Measurements from ENCODE around the gene MYO9B. TPM values are rescaled to one million over a fixed set of nuclear protein-coding genes. Genes with fewer than 3 reads are reported as not detected.

MYO9B gene
- total and polyA plus RNA-seq, 5 experiments from 2014 or later, result 3.3 to 171 (median 22.3) TPM

DNA sequence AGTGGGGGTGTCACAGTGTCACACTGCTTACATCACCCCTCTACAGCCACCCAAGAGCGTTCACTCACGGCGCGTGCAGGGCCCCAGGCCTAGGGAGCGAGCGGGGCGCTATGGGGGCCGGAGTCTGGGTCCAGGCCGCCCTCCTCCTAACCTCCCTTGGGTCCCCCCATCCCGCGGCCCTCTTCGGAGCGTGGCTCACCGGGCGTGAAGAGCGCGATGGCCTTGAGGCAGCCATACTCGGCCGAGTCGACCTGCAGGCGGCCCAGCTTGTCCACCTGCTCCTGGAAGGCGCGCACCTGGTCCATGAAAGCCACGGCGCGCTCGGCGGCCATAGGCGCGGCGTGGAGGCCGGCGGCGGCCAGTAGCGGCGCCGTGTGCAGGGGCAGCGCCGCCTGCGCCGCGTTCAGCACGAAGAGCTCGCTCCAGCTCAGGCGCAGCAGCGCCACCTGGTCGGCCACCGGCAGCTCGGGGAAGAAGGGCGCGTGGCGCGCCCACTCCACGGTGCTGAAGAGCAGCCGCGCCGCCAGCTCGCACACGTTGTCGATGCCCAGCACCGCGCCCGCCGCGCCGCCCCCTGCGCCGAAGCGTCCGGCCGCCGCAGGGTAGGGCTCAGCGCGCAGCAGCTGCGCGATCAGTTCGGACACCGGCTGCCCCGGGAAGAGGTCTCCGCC lies 159.9 kb downstream of the MYO9B start:
- H3K4me1 Mint-ChIP-seq, result peaks cover 7 to 15% (median 14%) of the 10 kb centered on the region in 4 donors
- H3K27me3 Mint-ChIP-seq, result no peaks in the 10 kb centered on the region
- H3K9me3 Mint-ChIP-seq, result no peaks in the 10 kb centered on the region
- peak overlapping the region; percentile 67 to 88 (median 80) for H3K4me3 Mint-ChIP-seq
- peak overlapping the region in 2 of 10 donors; percentile 27 to 74 for H3K27ac Mint-ChIP-seq
- ATAC-seq (peak; percentile 94 to 97), DNase-seq (peak; percentile 58 to 85 (median 72))
- H3K36me3 Mint-ChIP-seq, result peaks cover 0 to 11% (median 0%) of the 10 kb centered on the region in 3 donors
- POLR2A ChIA-PET, result interaction anchor here (0.5 to 2.6 kb wide), 10 partner anchors 9 to 161 kb away, joined by 3 to 30 read pairs (median 8); partner anchors contain the start of genes BABAM1, MYO9B, NR2F6 and OCEL1

- POLR2A ChIA-PET, result interaction anchor here (0.6 to 2.6 kb wide), 11 partner anchors 9 to 180 kb away, joined by 3 to 30 read pairs (median 6); partner anchors contain the start of genes BABAM1, MYO9B, NR2F6 and OCEL1
- ATAC-seq, result peak in 1 of 2 donors; percentile 46
- Mint-ChIP-seq H3K27ac (peak overlapping the region in 1 of 10 donors; percentile 36), H3K36me3 (peaks cover 0 to 7% (median 0%) of the 10 kb centered on the region in 3 donors), H3K4me1 (peaks cover 9 to 15% (median 14%) of the 10 kb centered on the region in 4 donors), H3K9me3 (no peaks in the 10 kb centered on the region), H3K27me3 (no peaks in the 10 kb centered on the region), H3K4me3 (peak overlapping the region in 9 of 10 donors; percentile 22 to 88 (median 50))
- DNase-seq, result peak in 1 of 10 donors; percentile 23
These were observed 160.6 kb downstream of the MYO9B start for GRCh38 chr19:17235971-17236777.

DNA sequence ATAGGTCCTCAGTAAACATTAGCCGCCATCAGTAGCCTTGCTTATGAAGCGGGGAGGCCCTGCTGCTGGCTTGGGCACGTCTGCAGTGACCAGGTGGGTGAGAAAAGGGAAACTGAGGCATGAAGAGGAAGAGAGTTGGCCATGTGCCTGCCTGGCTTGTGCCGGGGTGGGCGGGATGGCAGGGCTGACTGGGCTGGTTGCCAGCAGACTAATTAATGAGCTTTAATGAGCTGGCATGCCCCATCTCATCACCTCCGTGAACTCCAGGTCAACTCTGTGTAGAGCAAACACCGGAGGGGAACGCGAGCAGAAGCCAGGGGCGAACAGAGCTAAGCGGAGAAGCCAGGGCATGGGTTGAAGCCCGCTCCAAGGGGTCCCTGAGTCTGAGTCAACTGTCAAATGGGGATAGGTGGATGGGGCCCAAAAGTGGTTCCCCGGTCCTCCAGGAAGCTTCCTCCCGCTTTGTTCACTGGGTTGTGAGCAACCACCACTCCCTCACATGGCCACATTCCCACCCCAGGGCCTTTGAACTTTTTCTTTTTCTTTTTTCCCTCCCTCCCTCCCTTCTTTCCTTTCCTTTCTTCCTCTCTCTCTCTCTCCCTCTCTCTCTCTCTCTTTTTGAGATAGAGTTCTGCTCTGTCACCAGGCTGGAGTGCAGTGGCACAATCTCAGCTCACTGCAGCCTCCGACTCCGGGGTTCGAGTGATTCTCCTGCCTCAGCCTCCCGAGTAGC lies 161.4 kb downstream of the MYO9B start:
- Mint-ChIP-seq H3K4me1 (peaks cover 9 to 15% (median 14%) of the 10 kb centered on the region in 4 donors), H3K27me3 (no peaks in the 10 kb centered on the region), H3K27ac (peak overlapping the region in 1 of 10 donors; percentile 65), H3K4me3 (peak overlapping the region in 6 of 10 donors; percentile 3 to 78 (median 61)), H3K36me3 (peaks cover 0 to 5% (median 0%) of the 10 kb centered on the region in 3 donors), H3K9me3 (no peaks in the 10 kb centered on the region)
- POLR2A ChIA-PET, result interaction anchor here (1.0 to 1.9 kb wide), 2 partner anchors 53 to 181 kb away, joined by 3 to 24 read pairs; no protein-coding TSS in a partner anchor
- DNase-seq (no peak), ATAC-seq (no peak)

- peaks cover 9 to 19% (median 13%) of the 10 kb centered on the region in 4 donors for H3K4me1 Mint-ChIP-seq
- peak overlapping the region in 1 of 10 donors; percentile 11 for H3K27ac Mint-ChIP-seq
- H3K27me3 Mint-ChIP-seq, result no peaks in the 10 kb centered on the region
- POLR2A ChIA-PET, result interaction anchor here (0.5 kb wide), 1 partner anchor 472 kb away, joined by 3 read pairs; no protein-coding TSS in a partner anchor
- H3K9me3 Mint-ChIP-seq, result no peaks in the 10 kb centered on the region
- DNase-seq (no peak), ATAC-seq (no peak)
- H3K4me3 Mint-ChIP-seq, result peak overlapping the region in 5 of 10 donors; percentile 26 to 75 (median 52)
- no peaks in the 10 kb centered on the region for H3K36me3 Mint-ChIP-seq
These were observed 162.4 kb downstream of the MYO9B start for GRCh38 chr19:17237747-17238706.

GRCh38 chr19:17240062-17240752 lies 164.6 kb downstream of the MYO9B start:
- Mint-ChIP-seq H3K27me3 (no peaks in the 10 kb centered on the region), H3K36me3 (no peaks in the 10 kb centered on the region), H3K4me3 (no peak overlapping the region), H3K27ac (peak overlapping the region in 1 of 10 donors; percentile 32), H3K9me3 (no peaks in the 10 kb centered on the region), H3K4me1 (peaks cover 0 to 6% (median 4%) of the 10 kb centered on the region in 4 donors)
- POLR2A ChIA-PET, result interaction anchor here (0.5 kb wide), 1 partner anchor 119 kb away, joined by 3 read pairs; no protein-coding TSS in a partner anchor
- ATAC-seq (no peak), DNase-seq (no peak)

- Mint-ChIP-seq H3K4me1 (peaks cover 0 to 6% (median 4%) of the 10 kb centered on the region in 4 donors), H3K36me3 (no peaks in the 10 kb centered on the region), H3K4me3 (peak overlapping the region in 1 of 10 donors; percentile 14), H3K27me3 (no peaks in the 10 kb centered on the region), H3K9me3 (no peaks in the 10 kb centered on the region), H3K27ac (peak overlapping the region in 2 of 10 donors; percentile 32 to 76)
- ATAC-seq (no peak), DNase-seq (no peak)
- POLR2A ChIA-PET, result interaction anchor here (0.5 kb wide), 1 partner anchor 118 kb away, joined by 3 read pairs; no protein-coding TSS in a partner anchor
These were observed 165.3 kb downstream of the MYO9B start for GRCh38 chr19:17240826-17241399.

DNA sequence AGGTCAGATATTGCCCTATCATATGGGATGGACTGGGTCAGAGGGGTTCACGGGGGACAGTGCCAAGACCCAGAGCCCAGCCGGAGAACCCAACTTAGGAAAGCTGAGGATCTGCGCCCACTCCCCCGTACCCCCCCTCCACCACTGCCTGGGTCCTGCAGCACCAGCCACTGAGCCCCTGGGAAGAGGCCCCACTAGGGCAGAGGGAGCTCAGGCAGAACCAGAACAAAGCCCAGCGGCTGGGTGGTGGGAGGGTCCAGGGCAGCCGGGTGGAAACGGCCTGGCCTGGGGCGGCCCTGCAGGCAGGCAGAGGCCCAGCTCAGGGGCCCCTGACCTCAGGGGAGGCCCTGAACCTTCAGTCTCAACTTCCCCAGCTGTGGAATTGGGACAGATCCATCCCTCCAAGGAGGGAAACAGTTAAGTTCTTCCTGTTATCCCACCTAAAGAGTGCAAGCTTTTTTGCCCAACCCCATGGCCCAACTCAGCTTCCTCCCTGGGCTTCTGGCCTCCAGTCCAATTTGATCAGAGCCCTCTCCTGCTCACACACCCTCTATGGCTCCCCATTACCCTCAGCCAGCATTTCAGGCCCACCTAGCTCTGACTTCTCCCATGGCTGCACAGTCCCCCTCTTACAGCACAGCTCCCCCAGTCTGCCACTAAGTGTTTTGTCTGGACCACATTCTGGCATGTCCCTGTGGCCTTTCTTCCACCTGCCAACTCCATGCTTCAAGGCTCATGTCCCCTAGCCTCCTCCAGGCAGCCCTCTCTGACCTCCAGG lies 167.0 kb downstream of the MYO9B start:
- peaks cover 4 to 20% (median 9%) of the 10 kb centered on the region in 4 donors for H3K4me1 Mint-ChIP-seq
- peaks cover 0 to 4% (median 0%) of the 10 kb centered on the region in 5 donors for H3K27me3 Mint-ChIP-seq
- no peak for DNase-seq
- ATAC-seq, result no peak
- H3K36me3 Mint-ChIP-seq, result no peaks in the 10 kb centered on the region
- peak overlapping the region in 5 of 10 donors; percentile 19 to 86 (median 62) for H3K27ac Mint-ChIP-seq
- no peaks in the 10 kb centered on the region for H3K9me3 Mint-ChIP-seq
- peak overlapping the region in 2 of 10 donors; percentile 42 to 78 for H3K4me3 Mint-ChIP-seq
- POLR2A ChIA-PET, result interaction anchor here (0.6 to 1.2 kb wide), 4 partner anchors 16 to 145 kb away, joined by 3 to 6 read pairs (median 4); partner anchors contain the start of genes BABAM1 and OCEL1

DNA sequence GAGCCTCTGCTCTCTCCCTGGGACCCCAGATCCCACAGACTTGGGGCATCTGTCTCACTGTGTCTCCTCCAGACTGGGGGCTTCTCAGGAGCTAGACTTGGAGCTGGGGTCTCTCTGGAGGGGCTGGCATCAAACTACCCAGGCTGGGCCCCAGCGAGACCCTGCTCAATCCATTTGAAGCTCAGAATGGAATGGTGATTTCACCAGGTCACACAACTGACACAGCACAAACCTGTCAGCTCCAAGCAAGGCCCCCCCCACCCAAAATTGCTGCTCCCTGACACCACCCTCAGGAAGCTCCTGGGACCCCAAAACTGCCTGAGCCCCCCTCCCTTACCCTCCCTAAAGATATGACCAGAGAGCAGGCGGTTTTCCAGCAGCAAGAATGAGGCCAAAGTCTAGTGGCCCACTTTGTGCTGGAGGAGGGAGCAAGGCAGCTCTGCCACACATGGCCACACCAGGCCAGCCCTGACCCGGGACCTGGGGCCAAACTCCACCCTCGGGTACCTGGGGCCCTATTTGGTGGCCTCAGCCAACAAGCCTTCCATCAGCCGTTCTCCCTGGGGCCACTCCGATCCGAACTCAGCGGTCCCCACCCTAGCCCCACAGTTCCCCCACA lies 167.7 kb downstream of the MYO9B start:
- H3K27me3 Mint-ChIP-seq, result peaks cover 0 to 4% (median 0%) of the 10 kb centered on the region in 5 donors
- no peak for DNase-seq
- peaks cover 4 to 20% (median 9%) of the 10 kb centered on the region in 4 donors for H3K4me1 Mint-ChIP-seq
- no peak for ATAC-seq
- H3K4me3 Mint-ChIP-seq, result peak overlapping the region in 9 of 10 donors; percentile 18 to 78 (median 37)
- no peaks in the 10 kb centered on the region for H3K9me3 Mint-ChIP-seq
- H3K27ac Mint-ChIP-seq, result peak overlapping the region in 3 of 10 donors; percentile 19 to 86 (median 62)
- POLR2A ChIA-PET, result interaction anchor here (1.0 to 1.2 kb wide), 3 partner anchors 17 to 60 kb away, joined by 3 to 6 read pairs (median 4); partner anchors contain the start of genes BABAM1 and OCEL1
- no peaks in the 10 kb centered on the region for H3K36me3 Mint-ChIP-seq

DNA sequence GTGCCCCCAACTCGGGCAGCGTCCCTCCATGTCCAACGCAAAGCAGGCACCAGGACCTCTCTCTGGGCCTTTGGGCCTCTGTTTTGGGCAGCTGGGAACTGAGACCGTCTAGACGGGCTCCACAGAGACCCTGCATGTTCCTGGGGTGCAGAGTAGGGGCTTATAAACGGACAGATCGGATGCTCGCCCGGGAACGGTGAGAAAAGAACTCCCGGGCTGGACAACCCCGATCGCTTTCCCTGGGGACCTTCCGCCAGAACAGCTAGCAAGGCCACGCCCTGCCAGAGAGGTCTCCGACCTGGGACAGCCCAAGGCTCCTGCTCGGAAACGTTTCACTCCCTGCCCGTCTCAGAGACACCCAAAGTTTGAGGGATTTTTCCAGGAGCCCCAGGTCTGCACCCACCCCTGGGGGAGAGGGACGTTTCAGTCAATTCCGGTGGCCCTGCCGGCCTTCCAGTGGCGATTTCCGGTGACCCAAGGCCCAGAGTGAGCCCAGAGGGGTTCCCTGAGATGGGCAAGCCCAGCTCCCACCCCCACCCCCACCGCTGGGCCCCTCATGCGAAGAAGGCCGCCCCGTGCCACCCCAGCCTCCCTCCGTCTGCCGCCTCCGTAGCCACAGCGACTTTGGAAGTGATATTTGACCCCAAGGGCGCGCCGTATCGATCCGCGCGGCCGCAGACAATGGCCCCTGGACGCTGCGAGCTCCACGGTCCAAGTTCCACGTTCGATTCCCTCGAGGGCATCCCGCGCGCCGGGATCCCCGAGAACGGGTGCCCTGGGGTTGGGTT lies 168.4 kb downstream of the MYO9B start:
- H3K27ac Mint-ChIP-seq, result no peak overlapping the region
- peak overlapping the region; percentile 36 to 78 (median 61) for H3K4me3 Mint-ChIP-seq
- H3K27me3 Mint-ChIP-seq, result peaks cover 0 to 4% (median 0%) of the 10 kb centered on the region in 5 donors
- DNase-seq (no peak), ATAC-seq (no peak)
- peaks cover 4 to 20% (median 9%) of the 10 kb centered on the region in 4 donors for H3K4me1 Mint-ChIP-seq
- POLR2A ChIA-PET, result interaction anchor here (0.6 to 2.6 kb wide), 3 partner anchors 9 to 29 kb away, joined by 3 to 9 read pairs (median 3); partner anchors contain the start of genes OCEL1 and USE1
- no peaks in the 10 kb centered on the region for H3K9me3 Mint-ChIP-seq
- H3K36me3 Mint-ChIP-seq, result no peaks in the 10 kb centered on the region
